ENCODE data around the gene EXOC6B. TPM values are rescaled to one million over a fixed set of nuclear protein-coding genes. Genes with fewer than 3 reads are reported as not detected.

Gene EXOC6B
- total and polyA plus RNA-seq, 9 of the 15 experiments (the other 6 are each of a cell fraction or from before 2014, with no cell fraction given): 0.28 to 4.2 (median 2.0) TPM

DNA sequence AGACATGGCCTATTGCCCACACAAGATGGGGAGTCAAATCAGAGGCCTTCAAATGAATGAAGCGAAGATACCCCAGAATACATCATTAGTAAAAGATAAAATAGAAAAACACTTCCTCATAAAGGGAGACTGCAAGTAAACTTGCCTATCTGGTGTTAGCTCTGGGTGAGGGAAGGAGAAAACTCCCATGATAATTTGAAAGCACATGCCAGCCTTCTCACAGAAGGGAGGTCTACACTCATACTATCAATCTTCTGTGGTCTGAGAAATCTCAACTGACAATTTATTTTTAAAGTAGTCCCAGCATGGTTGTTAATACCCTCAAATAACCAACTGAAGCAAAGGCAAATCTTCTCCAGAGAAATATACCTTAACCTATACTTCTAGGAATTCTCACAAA, 75.4 kb downstream of the EXOC6B start:
- no peaks in the 10 kb centered on the region for H3K9me1 ChIP-seq (ENCODE audit: control insufficient read depth, insufficient read depth, low read length)
- no peak overlapping the region for H2AFZ ChIP-seq (ENCODE audit: low read depth, low read length)
- ATAC-seq (no peak), DNase-seq (ENCODE audit: extremely low read depth in 1 of 4, low spot score in 3 of 4) (no peak), FAIRE-seq (no peak)
- no peaks in the 10 kb centered on the region for H3K4me1 ChIP-seq (replicated peaks in 1 of 2; ENCODE audit: control insufficient read depth in 2 of 2, insufficient read depth in 2 of 2, low read length in 2 of 2)
- in situ Hi-C loops (cut with MboI): no loop called here
- no peak overlapping the region for H3K27ac ChIP-seq (ENCODE audit: extremely low read depth, low read depth, low read length)
- H3K79me2 ChIP-seq (ENCODE audit: control insufficient read depth, insufficient read depth, low read length): no peaks in the 10 kb centered on the region
- no peak for TF ChIP-seq LCOR (CRISPR knock-in tag; IDR thresholded peaks at IDR 0.05)
- no peak for TF ChIP-seq NR4A1 (CRISPR knock-in tag; IDR thresholded peaks at IDR 0.05)
- TF ChIP-seq NR4A1 (tag; IDR thresholded peaks at IDR 0.05): no peak
- TF ChIP-seq, protein P1, sequence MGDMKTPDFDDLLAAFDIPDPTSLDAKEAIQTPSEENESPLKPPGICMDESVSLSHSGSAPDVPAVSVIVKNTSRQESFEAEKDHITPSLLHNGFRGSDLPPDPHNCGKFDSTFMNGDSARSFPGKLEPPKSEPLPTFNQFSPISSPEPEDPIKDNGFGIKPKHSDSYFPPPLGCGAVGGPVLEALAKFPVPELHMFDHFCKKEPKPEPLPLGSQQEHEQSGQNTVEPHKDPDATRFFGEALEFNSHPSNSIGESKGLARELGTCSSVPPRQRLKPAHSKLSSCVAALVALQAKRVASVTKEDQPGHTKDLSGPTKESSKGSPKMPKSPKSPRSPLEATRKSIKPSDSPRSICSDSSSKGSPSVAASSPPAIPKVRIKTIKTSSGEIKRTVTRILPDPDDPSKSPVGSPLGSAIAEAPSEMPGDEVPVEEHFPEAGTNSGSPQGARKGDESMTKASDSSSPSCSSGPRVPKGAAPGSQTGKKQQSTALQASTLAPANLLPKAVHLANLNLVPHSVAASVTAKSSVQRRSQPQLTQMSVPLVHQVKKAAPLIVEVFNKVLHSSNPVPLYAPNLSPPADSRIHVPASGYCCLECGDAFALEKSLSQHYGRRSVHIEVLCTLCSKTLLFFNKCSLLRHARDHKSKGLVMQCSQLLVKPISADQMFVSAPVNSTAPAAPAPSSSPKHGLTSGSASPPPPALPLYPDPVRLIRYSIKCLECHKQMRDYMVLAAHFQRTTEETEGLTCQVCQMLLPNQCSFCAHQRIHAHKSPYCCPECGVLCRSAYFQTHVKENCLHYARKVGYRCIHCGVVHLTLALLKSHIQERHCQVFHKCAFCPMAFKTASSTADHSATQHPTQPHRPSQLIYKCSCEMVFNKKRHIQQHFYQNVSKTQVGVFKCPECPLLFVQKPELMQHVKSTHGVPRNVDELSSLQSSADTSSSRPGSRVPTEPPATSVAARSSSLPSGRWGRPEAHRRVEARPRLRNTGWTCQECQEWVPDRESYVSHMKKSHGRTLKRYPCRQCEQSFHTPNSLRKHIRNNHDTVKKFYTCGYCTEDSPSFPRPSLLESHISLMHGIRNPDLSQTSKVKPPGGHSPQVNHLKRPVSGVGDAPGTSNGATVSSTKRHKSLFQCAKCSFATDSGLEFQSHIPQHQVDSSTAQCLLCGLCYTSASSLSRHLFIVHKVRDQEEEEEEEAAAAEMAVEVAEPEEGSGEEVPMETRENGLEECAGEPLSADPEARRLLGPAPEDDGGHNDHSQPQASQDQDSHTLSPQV (IDR thresholded peaks at IDR 0.05): no peak
- no peak for TF ChIP-seq RB1 (IDR thresholded peaks at IDR 0.05; ENCODE audit: low read depth)
- TF ChIP-seq, protein P2, sequence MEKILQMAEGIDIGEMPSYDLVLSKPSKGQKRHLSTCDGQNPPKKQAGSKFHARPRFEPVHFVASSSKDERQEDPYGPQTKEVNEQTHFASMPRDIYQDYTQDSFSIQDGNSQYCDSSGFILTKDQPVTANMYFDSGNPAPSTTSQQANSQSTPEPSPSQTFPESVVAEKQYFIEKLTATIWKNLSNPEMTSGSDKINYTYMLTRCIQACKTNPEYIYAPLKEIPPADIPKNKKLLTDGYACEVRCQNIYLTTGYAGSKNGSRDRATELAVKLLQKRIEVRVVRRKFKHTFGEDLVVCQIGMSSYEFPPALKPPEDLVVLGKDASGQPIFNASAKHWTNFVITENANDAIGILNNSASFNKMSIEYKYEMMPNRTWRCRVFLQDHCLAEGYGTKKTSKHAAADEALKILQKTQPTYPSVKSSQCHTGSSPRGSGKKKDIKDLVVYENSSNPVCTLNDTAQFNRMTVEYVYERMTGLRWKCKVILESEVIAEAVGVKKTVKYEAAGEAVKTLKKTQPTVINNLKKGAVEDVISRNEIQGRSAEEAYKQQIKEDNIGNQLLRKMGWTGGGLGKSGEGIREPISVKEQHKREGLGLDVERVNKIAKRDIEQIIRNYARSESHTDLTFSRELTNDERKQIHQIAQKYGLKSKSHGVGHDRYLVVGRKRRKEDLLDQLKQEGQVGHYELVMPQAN (IDR thresholded peaks at IDR 0.05; ENCODE audit: borderline replicate concordance): no peak
- no TSS peak for BruUV-seq (replicated peaks)
- WGBS (ENCODE audit: insufficient coverage, low coverage, missing lambda C conversion rate): 0% methylated on average over 1 of the region's 1 CpG
- POLR2A ChIA-PET: no interaction called here
- H3K9ac ChIP-seq (ENCODE audit: insufficient read depth in 1 of 2, low read depth in 2 of 2, low read length in 2 of 2): no peak overlapping the region
- no peaks in the 10 kb centered on the region for H3K27me3 ChIP-seq (ENCODE audit: control insufficient read depth in 2 of 2, insufficient read depth in 2 of 2, low read length in 2 of 2)
- H3K9me3 ChIP-seq (replicated peaks; ENCODE audit: control insufficient read depth, insufficient read depth, low read depth, low read length): no peaks in the 10 kb centered on the region
- no peaks in the 10 kb centered on the region for H3K36me3 ChIP-seq (ENCODE audit: control insufficient read depth, insufficient read depth, low read length)
- intact Hi-C loops (cut with micrococcal nuclease): no loop called here
- no peak overlapping the region for H3K4me3 ChIP-seq
- H4K20me1 ChIP-seq (replicated peaks; ENCODE audit: control insufficient read depth, insufficient read depth, low read length): no peaks in the 10 kb centered on the region
- CTCF ChIA-PET (ENCODE audit: low intra/inter-chr PET ratio): interaction anchor here (0.6 kb wide), 1 partner anchor 433 kb away, joined by 5 read pairs; no protein-coding TSS in a partner anchor
- H3K4me2 ChIP-seq (ENCODE audit: insufficient read depth, low read length): no peak overlapping the region

Data from K562 (cell line).